Renal pelvis (tissue), 3 donors: ENCODE measurements around the gene RPS6KB2. TPM values are rescaled to one million over a fixed set of nuclear protein-coding genes. Genes with fewer than 3 reads are reported as not detected.

Source experiments
- polyA plus RNA-seq, 3 donors: library from polyadenylated mRNA; unstranded; fragments of 120-200 nt; gene quantifications; one replicate each; pipeline ENCODE4 v1.2.1, GENCODE V29; 2013; ENCODE audit not compliant: insufficient read length in 3 of 3

The RPS6KB2 gene
- polyA plus RNA-seq, 3 donors: 39.7 to 51.2 (median 48.3) TPM

Other genes with a start within 250 kb of the RPS6KB2 start
- gene GRK2, start 162.0 kb upstream of the RPS6KB2 start, polyA plus RNA-seq: 10 to 100 TPM; 57.6 to 65.4 (median 64.2) TPM
- 10 to 100 TPM; 27.6 to 53.8 (median 44.8) TPM for gene ANKRD13D, start 139.2 kb upstream of the RPS6KB2 start, polyA plus RNA-seq
- 10 to 100 TPM; 26.5 to 31.0 (median 29.8) TPM for gene SSH3, start 125.0 kb upstream of the RPS6KB2 start, polyA plus RNA-seq
- 10 to 100 TPM; 29.3 to 37.4 (median 32.8) TPM for gene POLD4, start 74.9 kb upstream of the RPS6KB2 start, polyA plus RNA-seq
- gene CLCF1, start 54.9 kb upstream of the RPS6KB2 start, polyA plus RNA-seq: 1 to 10 TPM; 4.8 to 8.1 (median 8.0) TPM
- gene RAD9A, start 36.5 kb upstream of the RPS6KB2 start, polyA plus RNA-seq: 10 to 100 TPM; 27.0 to 38.0 (median 29.7) TPM
- 100 to 1,000 TPM; 161 to 179 (median 176) TPM for gene PPP1CA, start 26.6 kb upstream of the RPS6KB2 start, polyA plus RNA-seq
- 10 to 100 TPM in 2 of 3 donors, 1 to 10 TPM in 1; 6.2 to 10.7 (median 10.0) TPM for gene TBC1D10C, start 24.4 kb upstream of the RPS6KB2 start, polyA plus RNA-seq
- gene CARNS1, start 12.8 kb upstream of the RPS6KB2 start, polyA plus RNA-seq: 1 to 10 TPM; 1.9 to 5.2 (median 4.1) TPM
- 1 to 10 TPM; 2.1 to 3.6 (median 2.9) TPM for gene PTPRCAP, start 9.2 kb downstream of the RPS6KB2 start, polyA plus RNA-seq
- 10 to 100 TPM; 78.2 to 88.3 (median 85.8) TPM for gene CORO1B, start 15.0 kb downstream of the RPS6KB2 start, polyA plus RNA-seq
- under 1 TPM in 1 of 3 donors, not detected in 2; 0.07 TPM for gene GPR152, start 24.2 kb downstream of the RPS6KB2 start, polyA plus RNA-seq
- gene CABP4, start 26.9 kb downstream of the RPS6KB2 start, polyA plus RNA-seq: 1 to 10 TPM in 1 of 3 donors, under 1 TPM in 2; 0.33 to 1.1 (median 0.64) TPM
- 10 to 100 TPM; 66.5 to 80.1 (median 72.8) TPM for gene TMEM134, start 40.8 kb downstream of the RPS6KB2 start, polyA plus RNA-seq
- 10 to 100 TPM; 57.8 to 73.4 (median 65.9) TPM for gene AIP, start 54.5 kb downstream of the RPS6KB2 start, polyA plus RNA-seq
- gene PITPNM1, start 76.9 kb downstream of the RPS6KB2 start, polyA plus RNA-seq: 10 to 100 TPM; 33.3 to 41.5 (median 35.4) TPM
- 10 to 100 TPM; 55.7 to 61.8 (median 58.3) TPM for gene CDK2AP2, start 79.7 kb downstream of the RPS6KB2 start, polyA plus RNA-seq
- gene CABP2, start 95.0 kb downstream of the RPS6KB2 start, polyA plus RNA-seq: under 1 TPM; 0.26 to 0.49 (median 0.40) TPM
- gene GSTP1, start 155.3 kb downstream of the RPS6KB2 start, polyA plus RNA-seq: 100 to 1,000 TPM; 728 to 847 (median 806) TPM
- gene NDUFV1, start 178.4 kb downstream of the RPS6KB2 start, polyA plus RNA-seq: 100 to 1,000 TPM; 194 to 244 (median 244) TPM
- 1 to 10 TPM; 5.7 to 6.8 (median 6.7) TPM for gene NUDT8, start 201.4 kb downstream of the RPS6KB2 start, polyA plus RNA-seq
- gene TBX10, start 211.3 kb downstream of the RPS6KB2 start, polyA plus RNA-seq: under 1 TPM in 1 of 3 donors, not detected in 2; 0.15 TPM
- 10 to 100 TPM; 31.3 to 36.3 (median 34.0) TPM for gene ACY3, start 222.2 kb downstream of the RPS6KB2 start, polyA plus RNA-seq
- gene ALDH3B2, start 246.1 kb downstream of the RPS6KB2 start, polyA plus RNA-seq: 1 to 10 TPM; 3.2 to 4.6 (median 3.8) TPM